NCI-H82 treated with DMSO at 0.1 percent for 48 hours (cell line): ENCODE results near the gene NUDT1.

Experiments
- DNase-seq: peaks from one replicate; lab custom pipeline; 2025; ENCODE audit not compliant: unreplicated experiment; lab: John Stamatoyannopoulos, UW

The NUDT1 gene

GRCh38 chr7:2241580-2242540, at the start of gene NUDT1, which contains the start of gene MRM2:
Gene NUDT1 (plus strand): TSS chr7:2242226. CDS start chr7:2244575, 2,349 bp downstream.
Gene MRM2 (minus strand): TSS chr7:2242205. CDS start chr7:2242169, 36 bp downstream.
- peak; percentile 72 for DNase-seq

DNA sequence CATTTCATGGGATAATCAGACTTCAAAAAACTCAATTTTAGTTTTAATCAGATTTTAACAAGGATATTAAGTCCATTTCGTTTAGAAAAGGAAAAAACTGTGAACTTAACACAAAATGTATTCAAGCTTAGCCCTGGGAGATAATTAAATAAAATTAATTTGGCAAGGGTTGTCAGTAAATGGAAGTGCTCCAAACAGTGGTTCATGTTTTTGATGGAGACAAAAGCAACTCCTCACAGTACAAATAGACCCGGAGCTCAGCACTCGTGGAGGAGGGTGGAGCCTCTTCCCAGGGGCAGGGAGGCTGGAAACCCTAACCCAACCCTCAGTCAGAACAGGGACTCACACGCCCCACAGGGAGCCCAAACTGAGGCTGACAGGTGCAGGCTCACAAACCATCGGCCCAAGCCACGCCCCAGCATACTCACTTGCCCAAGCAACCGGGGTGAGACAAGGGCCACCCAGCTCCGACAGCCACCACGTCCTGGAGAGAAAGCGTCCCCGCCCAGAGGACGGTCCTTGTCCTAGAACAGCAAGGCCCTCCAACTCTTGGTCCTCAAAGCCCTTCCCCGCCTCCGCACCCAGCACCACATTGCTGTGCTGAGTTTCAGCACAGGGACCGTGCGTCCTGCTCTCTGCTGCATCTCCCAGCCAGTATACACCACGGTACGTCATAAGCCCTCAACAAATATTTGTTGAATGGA, 49.0 kb upstream of the NUDT1 start:
- DNase-seq = no peak

GRCh38 chr7:2193575-2194305, 48.3 kb upstream of the NUDT1 start:
- no peak for DNase-seq

DNA sequence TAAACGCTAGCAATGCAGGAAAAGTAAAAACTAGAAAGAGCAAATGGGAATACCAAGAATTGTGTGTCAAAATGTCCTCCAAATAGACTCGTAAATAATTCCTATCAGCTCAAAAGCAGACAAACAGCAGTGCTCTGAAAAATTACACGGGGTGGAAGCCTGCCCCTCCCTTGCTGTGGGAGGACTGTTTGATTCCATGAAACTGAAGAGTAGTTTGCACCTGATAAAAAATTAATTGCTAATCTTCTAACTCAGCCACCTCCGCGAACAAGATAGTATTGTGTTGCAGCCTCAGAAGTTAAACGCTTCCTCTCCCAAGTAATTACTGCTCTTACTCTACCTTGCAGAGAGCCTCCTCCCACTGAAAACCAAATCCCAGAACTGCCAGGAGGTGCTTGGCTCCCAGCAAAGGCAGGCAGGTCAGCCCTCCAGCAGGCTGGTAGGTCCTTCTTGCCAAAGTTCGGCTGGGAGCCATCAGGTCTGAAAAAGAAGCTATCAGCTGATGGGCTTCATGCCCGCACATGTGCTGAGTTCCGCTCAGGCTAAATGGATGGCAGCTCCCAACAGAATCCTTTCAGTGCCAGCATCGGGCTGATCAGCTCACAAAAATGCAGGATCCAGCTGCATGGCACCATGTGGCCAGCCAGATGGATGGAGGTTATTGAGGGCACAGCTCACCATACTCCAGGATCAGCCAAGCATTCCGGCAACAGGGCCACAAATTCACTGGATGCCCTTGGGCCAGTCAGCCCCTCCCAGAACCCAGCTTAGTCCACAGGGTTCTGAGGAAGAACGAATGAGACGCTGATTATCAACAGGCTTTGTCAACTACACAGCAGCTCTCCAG, 46.4 kb upstream of the NUDT1 start:
- DNase-seq = no peak

GRCh38 chr7:2196381-2197378, 45.3 kb upstream of the NUDT1 start:
- DNase-seq = no peak

- no peak for DNase-seq
These were observed 44.4 kb upstream of the NUDT1 start for GRCh38 chr7:2197436-2198155.

DNA sequence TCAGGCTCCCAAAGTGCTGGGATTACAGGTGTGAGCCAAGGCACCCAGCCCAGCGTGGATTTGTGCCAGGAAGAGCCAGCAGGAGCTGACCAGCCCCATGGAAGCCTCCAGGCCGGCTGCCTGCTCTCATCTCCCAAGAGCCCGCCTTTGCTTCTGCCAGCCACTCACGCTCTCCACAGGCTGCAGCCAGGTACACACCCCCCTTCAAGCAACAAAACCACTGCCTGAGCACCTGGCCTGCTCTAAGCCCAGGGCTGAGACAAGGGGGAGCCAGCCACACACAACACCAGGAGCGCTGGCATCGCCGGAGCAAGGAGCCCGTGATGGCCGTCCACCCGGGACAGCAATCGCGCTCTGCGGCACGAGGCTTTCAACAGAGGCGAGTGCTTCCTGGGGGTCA, 43.8 kb upstream of the NUDT1 start:
- no peak for DNase-seq

DNA sequence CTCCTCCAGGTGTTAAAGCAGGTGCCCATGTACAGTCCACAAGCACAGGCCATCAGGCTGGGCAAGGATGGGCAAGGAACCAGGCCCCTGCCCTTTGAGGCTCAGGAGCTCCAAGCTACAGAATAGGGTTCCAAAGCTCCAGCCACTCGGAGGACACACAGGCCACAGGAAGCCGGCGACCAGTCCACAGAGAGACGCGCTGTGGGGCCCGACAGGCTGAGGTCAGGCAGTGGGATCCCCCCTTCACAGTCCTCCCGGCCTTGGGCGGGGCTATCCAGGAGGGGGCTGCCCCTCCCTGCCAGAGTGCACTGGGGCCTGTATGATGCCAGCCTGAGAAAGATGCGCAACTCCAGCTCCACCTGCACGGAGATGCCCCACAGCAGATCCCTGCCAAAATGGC, 43.3 kb upstream of the NUDT1 start:
- DNase-seq = no peak

GRCh38 chr7:2199528-2199927, 42.5 kb upstream of the NUDT1 start:
- no peak for DNase-seq

DNA sequence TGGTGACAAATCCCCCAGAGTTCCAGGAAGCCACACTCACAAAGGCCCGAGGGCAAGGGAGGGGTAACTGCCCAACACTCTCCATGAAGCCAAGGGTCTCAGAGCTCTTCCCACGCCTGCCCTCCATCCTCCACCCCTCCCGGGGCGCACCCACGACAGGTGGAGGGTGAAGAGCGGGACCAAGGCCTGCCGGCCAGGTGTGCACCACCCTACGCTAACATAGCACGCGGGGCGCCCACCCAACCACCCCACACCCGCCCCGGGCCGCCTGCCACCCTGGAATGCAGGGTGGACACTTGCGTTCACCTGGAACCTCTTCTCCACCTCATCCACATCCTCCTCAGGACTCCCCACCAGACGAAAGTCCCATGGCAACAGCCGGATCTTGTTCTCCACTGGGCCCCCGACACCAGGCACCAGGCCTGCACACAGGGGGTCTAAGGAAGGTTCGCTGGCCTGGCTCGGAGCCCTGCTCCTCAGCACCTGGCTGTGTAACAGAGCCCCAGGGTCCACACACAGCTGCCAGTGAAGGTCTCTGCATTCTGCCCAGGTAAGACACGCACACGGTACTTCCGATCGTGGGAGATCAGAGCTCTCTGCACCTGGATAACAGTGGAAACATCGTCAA, 42.0 kb upstream of the NUDT1 start:
- DNase-seq = no peak

GRCh38 chr7:2200584-2200980, 41.4 kb upstream of the NUDT1 start:
- no peak for DNase-seq

- DNase-seq = no peak
These were observed 40.9 kb upstream of the NUDT1 start for GRCh38 chr7:2201128-2201527.

DNA sequence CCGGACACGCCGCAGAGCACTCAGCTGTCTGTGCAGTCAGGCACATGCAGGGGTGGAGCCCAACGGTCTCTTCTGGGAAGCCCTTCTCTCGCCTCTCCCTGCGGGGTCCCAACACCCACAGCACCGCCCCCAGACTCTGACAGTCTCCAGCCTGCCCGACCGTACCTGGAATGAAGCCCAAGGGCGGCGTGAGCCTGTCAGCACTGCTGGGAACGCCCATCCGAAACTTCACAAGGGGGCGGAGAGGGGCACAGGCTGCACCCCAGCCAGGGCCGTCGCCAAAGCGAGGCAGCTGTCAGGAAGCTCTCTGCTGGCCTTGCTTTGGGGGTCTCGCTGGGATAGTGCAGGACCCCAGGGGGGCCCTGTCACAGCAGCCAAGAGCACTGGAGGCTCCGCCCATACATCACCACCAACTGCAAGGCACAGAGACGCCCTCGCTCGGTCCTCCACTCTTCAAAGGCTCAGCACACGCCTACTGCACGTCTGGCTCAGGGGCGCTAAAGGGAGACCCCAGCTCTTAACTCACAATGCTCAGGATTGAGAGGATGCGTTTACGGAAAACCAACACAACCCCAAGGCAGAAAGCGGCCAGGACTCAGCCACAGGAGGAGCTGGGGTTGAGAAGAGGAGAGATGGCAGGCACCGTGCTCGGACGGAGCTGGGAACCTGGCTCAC, 40.2 kb upstream of the NUDT1 start:
- DNase-seq = no peak

DNA sequence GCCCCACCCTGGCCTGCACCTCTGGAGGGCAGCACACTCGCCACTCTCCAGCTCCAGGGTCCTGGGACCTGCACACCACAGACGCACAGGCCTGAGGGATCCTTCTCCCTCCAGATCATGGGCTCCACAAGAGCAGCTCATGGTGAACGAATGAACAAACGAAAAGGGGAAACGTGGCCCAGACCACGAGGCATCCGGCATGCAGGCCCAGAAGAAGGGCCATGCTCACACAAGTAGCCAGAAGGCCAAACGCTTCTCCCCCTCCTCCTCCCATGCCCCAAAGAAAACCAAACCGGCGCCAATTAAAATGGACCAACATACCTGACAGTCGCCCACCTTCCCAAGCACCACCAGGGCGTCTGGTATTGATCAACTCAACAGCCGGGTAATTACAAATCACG, 39.7 kb upstream of the NUDT1 start:
- DNase-seq = no peak

GRCh38 chr7:2202901-2203765, 38.9 kb upstream of the NUDT1 start:
- no peak for DNase-seq

- DNase-seq = no peak
These were observed 38.2 kb upstream of the NUDT1 start for GRCh38 chr7:2203766-2204300.
